Measurements from ENCODE around the gene CUL7. TPM values are rescaled to one million over a fixed set of nuclear protein-coding genes. Genes with fewer than 3 reads are reported as not detected.

The CUL7 gene
- total and polyA plus RNA-seq, 9 of the 15 experiments (the other 6 are each of a cell fraction or from before 2014, with no cell fraction given) = 0.44 to 20.1 (median 8.6) TPM

DNA sequence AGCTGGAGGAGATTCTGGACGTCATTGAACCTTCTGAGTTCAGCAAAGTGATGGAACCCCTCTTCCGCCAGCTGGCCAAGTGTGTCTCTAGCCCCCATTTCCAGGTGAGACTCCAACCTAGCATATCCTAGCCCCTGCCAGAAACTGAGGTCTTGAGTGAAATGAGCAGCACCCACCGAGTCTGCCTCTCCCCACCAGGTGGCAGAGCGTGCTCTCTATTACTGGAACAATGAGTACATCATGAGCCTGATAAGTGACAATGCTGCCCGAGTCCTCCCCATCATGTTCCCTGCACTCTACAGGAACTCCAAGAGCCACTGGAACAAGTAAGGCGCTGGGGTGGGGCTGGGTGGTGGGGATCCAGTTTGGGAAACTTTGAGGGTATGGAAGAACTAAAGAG lies 44.5 kb downstream of the CUL7 start (continued):
- TF ChIP-seq, protein P1, sequence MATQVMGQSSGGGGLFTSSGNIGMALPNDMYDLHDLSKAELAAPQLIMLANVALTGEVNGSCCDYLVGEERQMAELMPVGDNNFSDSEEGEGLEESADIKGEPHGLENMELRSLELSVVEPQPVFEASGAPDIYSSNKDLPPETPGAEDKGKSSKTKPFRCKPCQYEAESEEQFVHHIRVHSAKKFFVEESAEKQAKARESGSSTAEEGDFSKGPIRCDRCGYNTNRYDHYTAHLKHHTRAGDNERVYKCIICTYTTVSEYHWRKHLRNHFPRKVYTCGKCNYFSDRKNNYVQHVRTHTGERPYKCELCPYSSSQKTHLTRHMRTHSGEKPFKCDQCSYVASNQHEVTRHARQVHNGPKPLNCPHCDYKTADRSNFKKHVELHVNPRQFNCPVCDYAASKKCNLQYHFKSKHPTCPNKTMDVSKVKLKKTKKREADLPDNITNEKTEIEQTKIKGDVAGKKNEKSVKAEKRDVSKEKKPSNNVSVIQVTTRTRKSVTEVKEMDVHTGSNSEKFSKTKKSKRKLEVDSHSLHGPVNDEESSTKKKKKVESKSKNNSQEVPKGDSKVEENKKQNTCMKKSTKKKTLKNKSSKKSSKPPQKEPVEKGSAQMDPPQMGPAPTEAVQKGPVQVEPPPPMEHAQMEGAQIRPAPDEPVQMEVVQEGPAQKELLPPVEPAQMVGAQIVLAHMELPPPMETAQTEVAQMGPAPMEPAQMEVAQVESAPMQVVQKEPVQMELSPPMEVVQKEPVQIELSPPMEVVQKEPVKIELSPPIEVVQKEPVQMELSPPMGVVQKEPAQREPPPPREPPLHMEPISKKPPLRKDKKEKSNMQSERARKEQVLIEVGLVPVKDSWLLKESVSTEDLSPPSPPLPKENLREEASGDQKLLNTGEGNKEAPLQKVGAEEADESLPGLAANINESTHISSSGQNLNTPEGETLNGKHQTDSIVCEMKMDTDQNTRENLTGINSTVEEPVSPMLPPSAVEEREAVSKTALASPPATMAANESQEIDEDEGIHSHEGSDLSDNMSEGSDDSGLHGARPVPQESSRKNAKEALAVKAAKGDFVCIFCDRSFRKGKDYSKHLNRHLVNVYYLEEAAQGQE (IDR thresholded peaks at IDR 0.05; ENCODE audit: borderline replicate concordance) = peak; percentile 68
- TF ChIP-seq, protein P1 (CRISPR knock-in tag; IDR thresholded peaks at IDR 0.05; ENCODE audit: low read depth) = no peak
- TF ChIP-seq SOX6 (IDR thresholded peaks at IDR 0.05) (peak; percentile 68), CEBPG (CRISPR knock-in tag; IDR thresholded peaks at IDR 0.05) (no peak), CEBPG (tag; conservative IDR thresholded peaks at IDR 0.05 in 1 of 2, IDR thresholded peaks at IDR 0.05 in 1 of 2) (no peak), HMG20B (CRISPR knock-in tag; IDR thresholded peaks at IDR 0.05) (no peak), JUND (IDR thresholded peaks at IDR 0.05; ENCODE audit: borderline replicate concordance, low read depth, low read length) (peak; percentile 46), JUND (tag; IDR thresholded peaks at IDR 0.05; ENCODE audit: borderline replicate concordance, low read depth, low read length) (no peak), SAFB (IDR thresholded peaks at IDR 0.05; ENCODE audit: borderline replicate concordance, low read depth, low read length) (no peak), GTF2A2 (tag; IDR thresholded peaks at IDR 0.05) (no peak), ZNF175 (CRISPR knock-in tag; IDR thresholded peaks at IDR 0.05; ENCODE audit: low read depth) (no peak), ZNF316 (IDR thresholded peaks at IDR 0.05) (no peak), PHF20 (IDR thresholded peaks at IDR 0.05; ENCODE audit: partially characterized antibody) (no peak), RBM14 (IDR thresholded peaks at IDR 0.05; ENCODE audit: borderline replicate concordance, insufficient read depth, low read depth, low read length) (no peak), ZNF408 (CRISPR knock-in tag; IDR thresholded peaks at IDR 0.05; ENCODE audit: low read depth) (no peak), ZHX1 (conservative IDR thresholded peaks at IDR 0.05; ENCODE audit: low read length) (0 out of 2 replicates have a peak, but pooled peaks have one; percentile 27), PHTF2 (CRISPR knock-in tag; IDR thresholded peaks at IDR 0.05) (no peak), TFE3 (CRISPR knock-in tag; IDR thresholded peaks at IDR 0.05) (no peak)
